ENCODE data around the gene FKBP5.

DNA sequence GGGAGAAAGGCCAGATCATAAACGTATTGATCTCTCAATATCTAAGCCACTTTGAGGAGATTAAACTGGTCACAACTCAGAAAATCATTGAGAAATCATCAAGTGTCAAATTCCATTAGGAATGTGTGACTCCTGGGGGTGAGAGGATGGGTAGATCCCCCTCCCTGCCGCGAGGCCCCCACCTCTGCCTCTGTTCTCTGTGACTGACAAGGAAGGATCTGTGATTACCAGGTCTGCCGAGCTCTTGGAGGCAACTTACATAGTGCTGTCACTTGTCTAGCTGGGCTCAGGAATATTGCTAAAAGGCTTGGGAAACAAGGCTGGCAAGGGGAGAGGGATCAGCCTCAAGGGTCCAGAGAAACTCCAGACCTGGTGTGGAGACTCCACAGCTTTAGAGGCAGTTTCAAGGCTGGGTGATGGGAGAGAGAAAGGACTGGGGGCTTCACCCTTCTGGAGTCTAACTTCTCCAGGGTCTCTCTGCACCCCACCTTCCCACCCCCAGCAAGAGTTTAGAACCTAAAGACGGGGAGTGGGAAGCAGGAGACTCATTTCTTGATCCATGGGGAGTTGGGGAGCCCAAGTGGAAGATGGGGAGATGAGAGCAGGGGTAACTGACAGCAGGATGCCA is 36.5 kb upstream of the FKBP5 start:
- TF ChIP-seq, protein P1, sequence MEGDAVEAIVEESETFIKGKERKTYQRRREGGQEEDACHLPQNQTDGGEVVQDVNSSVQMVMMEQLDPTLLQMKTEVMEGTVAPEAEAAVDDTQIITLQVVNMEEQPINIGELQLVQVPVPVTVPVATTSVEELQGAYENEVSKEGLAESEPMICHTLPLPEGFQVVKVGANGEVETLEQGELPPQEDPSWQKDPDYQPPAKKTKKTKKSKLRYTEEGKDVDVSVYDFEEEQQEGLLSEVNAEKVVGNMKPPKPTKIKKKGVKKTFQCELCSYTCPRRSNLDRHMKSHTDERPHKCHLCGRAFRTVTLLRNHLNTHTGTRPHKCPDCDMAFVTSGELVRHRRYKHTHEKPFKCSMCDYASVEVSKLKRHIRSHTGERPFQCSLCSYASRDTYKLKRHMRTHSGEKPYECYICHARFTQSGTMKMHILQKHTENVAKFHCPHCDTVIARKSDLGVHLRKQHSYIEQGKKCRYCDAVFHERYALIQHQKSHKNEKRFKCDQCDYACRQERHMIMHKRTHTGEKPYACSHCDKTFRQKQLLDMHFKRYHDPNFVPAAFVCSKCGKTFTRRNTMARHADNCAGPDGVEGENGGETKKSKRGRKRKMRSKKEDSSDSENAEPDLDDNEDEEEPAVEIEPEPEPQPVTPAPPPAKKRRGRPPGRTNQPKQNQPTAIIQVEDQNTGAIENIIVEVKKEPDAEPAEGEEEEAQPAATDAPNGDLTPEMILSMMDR (IDR thresholded peaks at IDR 0.05; ENCODE audit: low read length), result no peak
- TF ChIP-seq EZH2 (IDR thresholded peaks at IDR 0.05; ENCODE audit: borderline replicate concordance, low read length), result no peak

Data from OCI-LY1 (cell line).